Activated CD4-positive, CD25-positive, alpha-beta regulatory T cell (primary cell): ENCODE results near the gene PPDPF.

Source experiments
- DNase-seq, 4 experiments: peaks; one replicate each; lab custom pipeline; 2025; lab: John Stamatoyannopoulos, UW

Gene PPDPF

DNA sequence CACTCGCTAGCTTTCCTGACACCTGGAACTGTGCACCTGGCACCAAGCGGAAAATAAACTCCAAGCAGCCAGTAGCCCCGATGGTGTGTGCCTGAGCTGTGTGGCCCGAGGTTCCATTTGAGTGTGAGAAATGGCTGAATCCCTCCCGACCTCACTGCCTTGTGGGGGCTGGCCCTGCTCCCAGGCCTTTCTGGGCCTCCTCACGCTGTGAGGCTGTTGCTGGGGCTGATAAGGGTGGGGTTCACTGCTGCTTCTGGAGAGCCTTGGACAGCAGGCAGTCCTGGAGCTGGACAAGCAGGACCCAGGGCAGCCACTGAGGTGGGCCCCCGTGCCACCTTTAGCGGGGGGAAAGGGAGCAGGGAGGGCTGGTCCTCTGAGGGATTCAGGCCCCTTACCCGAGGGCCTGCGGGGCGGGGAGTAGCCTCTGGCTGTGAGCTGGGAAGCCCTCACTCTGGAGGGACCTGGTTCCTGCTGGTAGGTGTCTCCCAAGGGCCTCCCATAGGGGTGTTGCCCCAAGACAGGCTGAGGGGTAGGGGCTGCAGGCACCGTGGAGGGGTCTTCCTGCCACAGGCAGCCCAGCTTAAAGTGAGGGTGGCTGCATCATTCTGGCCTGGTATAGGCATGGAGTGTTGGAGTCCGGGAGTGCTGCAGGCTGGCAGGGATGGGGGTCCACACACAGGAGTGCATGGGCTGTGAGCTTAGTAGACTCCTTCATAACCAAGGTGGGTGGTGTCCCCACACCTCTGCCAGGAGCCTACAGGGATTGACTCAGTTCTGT is 1.7 kb downstream of the PPDPF start:
- no peak for DNase-seq

DNA sequence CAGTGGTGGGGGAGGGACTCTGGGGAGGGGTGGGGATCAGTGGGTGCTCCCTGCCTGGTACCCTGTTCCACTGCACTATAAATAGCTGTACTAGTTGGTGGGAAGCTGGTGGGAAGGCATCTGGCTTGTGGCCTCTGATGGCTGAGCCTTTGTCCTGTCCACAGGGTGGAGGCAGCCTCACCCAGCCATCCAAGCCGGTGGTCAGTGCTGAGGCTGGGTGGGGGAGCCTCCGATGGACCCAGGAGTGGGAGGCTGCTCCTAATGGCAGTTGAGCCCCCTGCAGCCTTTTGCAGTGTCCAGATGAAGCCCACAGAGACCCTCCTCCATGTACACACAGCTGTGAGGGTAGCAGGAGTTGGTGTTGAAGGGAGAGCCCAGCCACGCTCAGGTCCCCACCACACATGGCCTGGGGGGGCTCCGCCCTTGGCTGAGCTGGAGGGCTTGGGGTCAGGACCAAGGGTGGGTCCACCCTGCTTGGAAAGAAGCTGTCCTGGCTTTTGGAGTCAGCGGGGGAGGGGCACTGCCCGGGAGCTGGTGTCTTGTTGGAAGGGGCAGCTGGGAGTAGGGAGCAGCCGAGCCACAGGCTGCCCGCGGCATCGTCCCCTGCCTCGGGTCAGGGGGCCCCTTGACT is 2.5 kb downstream of the PPDPF start:
- no peak for DNase-seq

DNA sequence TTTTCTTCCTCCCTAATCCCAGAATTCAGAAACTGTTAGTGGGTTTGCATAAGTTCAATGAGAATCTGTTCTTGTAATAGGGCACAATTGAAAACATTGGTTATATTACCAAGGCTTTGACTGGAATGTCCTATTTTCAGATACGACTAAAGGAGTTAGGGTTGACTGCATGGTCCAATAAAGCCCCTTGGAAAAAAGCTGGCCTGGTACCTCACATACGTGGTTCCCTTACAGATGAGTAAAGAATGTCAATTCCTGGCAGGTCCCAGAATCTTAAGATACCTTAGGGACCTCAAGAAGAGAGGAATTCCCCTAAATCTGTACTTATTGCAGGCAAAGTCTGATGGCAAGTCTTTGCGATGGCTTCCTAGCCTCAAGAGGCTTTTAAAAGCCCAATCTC is 4.6 kb downstream of the PPDPF start:
- DNase-seq: no peak

DNA sequence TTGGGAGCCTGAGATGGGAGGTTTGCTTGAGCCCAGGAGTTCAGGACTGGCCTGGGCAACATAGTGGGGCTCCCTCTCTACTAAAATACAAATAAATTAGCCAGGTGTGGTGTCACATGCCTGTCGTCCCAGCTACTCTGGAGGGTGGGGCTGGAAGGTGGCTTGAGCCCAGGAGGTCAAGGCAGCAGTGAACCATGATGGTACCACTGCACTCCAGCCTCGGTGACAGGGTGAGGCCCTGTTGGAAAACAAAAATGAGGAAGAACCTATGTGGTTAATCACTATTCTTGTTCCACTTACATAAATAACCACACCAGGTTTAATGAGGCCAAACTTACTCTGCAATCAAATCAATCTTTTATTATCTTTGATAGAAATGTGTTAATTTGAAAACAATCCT is 5.4 kb downstream of the PPDPF start:
- DNase-seq: no peak

DNA sequence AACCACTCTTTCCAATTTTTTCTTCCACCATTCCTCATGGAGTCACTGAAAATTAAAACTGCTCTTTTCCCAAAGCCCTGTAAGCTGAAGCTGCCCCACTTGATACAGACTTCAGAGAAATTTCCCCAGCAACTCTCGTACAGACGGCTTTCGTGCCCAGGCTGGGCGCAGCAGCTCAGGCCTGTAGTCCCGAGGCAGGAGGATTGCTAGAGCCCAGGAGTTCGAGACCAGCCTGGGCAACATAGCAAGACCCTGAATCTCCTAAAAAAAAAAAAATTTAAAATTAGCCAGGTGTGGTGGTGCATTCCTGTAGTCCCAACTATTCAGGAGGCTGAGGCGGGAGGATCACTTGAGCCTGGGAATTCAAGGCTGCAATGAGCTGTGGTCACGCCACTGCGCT is 6.6 kb downstream of the PPDPF start:
- no peak for DNase-seq

DNA sequence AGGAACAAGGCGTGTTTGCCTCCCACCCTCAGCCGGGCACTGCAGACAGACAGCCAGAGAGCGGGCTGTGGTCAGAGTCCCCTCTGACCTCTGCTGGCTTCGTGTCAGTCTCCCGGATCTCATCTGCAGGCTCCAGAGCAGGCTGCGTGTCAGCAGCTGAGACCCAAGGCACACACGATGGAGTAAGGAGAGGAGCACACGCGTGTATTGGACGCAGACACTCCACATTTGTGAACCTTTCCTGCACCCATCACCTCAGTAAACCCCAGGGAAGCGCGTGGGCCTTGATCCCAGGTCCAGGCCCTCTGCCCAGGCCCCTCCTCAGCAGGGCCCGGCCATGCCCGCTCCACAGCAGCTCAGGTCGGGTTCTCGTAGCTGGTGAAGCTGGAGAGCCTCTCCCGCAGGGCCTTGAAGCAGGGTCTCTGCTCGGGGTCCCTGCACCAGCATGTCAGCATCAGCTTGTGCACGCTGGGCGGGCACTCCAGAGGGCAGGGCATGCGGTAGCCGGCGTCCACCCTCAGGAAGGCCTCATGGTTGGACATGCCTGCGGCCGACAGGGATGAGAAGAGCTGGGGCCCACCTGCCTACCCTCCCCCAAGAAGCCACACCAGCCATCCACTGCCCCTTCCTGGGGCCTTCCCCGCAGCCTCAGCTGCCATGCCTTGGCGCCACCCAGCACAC is 8.8 kb downstream of the PPDPF start:
- no peak for DNase-seq

DNA sequence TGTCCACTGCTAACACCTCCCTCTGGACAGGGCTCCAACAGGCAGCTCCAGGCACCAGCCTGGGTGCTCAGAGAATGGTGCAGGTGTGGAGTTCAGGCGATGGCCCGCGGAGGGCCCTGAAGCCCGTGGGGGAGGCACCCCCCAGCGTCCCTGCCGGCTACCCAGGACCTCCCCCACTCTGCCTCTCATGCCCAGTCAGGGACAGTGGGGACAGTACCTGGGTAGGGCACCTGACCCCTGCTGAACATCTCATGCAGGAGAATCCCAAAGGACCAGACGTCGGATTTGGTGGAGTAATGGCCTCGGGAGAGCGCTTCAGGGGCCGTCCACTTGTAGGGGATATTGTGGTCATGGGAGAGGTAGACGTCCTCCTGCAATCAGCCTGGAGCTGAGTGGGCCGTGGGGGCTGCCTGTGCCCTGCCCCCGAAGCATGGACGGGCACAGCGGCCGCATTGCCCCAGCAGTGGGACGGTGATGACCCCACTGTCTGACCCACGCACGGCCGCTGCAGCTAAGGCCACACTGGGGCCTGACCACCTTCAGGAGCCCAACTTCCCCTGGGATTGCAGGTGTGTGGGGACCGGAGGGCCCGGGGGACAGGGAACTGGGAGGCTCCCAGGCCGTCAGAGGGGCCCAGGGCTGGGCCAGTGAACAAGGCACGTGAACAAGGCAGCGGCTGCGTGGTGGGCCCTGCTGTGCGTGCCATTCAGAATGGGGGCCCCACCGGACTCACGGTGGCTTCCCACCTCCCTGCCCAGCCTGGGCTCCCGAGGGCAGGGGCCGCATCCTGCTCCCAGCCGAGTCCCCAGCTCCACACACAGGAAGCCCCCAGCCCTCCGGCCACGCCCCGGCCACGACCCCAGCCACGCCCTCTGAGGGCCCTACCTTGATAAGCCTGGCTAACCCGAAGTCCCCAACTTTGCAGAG is 9.6 kb downstream of the PPDPF start:
- no peak for DNase-seq

DNA sequence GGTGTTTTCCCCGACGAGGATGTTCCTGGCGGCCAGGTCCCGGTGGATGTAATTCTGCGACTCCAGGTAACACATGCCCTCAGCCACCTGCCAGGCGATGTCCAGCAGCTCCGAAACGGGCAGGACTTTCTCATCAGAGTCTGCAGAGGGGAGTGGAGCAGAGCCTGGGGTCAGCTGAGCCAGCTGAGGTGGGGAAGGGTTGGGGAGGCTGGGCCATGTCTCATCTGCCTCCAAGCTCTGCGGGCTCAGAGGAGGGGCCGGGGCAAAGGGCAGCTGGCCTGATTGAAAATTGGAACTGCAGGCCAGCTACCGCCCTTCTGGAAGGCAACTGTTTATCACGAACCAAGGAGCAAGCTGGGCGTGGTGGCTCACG is 10.2 kb downstream of the PPDPF start:
- DNase-seq: no peak

DNA sequence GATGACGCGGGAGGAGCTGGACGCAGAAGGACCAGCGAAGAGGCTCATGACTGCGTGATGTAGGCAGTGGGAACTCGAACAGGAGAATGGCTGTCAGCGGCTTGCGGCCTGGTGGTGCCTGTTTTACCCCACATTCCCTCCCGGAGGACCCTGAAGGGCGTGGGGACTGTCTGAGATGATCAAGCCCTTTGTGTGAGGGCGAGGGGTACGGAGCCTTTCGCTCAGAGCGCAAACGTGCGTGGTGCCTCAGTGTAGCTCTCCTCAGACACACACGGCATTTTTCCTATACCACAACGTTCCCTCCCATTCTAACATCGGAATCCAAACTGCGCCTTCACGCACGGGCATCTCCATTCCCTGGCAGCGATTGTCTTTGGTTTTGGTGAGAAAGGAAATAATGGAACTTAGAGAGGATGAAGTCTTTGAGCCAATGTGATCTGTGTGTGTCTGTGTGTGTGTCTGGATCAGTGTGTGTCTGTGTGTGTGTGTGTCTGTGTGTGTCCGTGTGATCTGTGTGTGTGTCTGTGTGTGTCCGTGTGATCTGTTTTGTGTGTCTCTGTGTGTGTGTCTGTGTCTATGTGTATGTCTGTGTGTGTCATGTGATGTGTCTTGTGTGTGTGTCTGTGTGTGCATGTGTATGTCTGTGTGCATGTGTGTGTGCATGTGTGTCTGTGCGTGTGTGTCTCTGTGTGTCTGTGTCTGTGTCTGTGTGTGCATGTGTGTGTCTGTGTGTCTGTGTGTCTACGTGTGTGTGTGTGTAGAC is 11.3 kb downstream of the PPDPF start:
- no peak for DNase-seq

DNA sequence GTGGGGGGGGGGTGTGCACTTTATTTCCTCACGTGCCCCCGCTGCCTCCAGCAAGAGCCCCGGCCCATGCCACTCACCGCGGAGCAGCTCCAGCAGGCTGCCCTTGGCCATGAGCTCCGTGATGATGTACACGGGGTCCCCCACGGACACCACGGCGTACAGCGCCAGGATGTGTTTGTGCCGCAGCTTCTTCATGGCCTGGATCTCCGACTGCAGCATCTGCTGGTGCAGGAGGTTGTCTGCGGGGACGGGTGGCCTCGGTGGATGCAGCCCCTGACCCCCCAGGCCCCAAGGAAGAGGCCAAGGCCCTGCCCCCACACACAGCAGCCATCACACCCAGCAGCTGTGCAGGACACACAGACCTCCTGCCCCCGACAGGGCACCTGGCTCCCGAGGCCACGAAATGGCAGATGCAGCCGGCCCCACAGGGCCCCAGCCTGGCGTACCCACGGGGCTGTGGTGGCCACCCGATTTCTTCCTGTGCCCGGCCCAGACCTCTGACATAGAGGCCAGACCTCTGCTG is 11.9 kb downstream of the PPDPF start:
- no peak for DNase-seq

DNA sequence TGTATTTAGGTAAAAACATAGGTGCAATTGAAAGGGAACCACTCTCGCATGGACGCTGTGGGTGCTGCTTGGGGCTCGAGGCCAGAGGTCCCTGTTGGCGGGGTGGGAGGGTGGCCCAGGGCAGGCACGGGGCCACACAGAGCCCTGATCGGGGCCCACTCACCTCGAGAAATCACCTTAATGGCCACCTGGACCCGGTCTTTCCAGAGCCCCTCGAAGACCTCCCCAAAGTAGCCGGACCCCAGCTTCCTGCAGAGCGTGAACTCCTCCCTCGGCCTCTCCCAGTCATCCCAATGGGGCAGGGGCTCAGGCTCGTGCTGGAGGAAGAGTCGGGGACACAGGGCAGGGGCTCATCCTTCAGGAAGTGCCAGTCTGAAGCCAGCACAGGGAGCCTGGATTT is 12.8 kb downstream of the PPDPF start:
- DNase-seq: no peak

DNA sequence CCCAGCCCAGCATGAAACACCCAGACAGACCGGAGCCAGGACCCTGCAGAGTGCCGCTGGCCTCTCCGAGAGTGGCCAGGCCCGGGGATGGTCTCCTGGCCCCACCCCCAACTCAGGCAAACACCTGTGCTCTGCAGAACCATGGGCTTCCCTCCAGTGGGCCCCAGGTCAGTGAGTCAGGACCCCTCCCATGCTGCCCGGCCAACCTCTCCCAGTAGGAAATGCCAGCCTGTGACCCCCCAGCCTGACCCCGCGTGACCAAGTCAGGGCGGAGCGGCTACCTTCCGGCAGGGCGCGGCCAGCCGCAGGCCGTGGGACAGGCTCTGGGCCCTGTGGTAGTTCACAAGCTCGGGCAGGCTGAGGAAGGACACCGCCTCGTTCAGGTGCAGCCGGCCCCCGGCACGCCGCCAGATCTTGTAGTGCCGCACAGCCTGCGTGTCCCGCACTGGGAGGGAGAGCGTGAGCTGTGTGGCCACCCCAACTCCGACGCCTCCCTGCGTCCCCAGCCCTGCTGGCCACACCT is 13.4 kb downstream of the PPDPF start:
- DNase-seq: no peak

DNA sequence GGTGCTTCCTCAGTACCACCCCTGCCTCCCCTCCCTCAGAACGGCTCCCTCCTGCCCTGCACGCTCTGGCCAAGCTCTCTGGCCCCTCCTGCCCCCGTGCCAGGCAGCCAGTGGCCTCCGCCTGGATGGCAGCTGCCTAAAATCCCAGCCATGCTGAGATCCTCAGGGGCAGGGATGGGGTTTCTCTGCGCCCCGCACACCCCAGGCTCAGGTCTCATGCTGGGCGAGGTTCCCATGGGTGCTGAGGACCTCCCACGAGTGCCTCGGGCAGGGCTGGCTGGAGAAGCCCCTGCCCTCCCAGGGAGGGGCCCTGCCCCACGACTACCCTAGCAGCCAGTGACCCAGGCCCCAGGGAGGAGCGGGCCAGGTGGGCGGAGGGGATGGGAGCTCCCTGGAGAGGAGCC is 13.9 kb downstream of the PPDPF start:
- DNase-seq: no peak

DNA sequence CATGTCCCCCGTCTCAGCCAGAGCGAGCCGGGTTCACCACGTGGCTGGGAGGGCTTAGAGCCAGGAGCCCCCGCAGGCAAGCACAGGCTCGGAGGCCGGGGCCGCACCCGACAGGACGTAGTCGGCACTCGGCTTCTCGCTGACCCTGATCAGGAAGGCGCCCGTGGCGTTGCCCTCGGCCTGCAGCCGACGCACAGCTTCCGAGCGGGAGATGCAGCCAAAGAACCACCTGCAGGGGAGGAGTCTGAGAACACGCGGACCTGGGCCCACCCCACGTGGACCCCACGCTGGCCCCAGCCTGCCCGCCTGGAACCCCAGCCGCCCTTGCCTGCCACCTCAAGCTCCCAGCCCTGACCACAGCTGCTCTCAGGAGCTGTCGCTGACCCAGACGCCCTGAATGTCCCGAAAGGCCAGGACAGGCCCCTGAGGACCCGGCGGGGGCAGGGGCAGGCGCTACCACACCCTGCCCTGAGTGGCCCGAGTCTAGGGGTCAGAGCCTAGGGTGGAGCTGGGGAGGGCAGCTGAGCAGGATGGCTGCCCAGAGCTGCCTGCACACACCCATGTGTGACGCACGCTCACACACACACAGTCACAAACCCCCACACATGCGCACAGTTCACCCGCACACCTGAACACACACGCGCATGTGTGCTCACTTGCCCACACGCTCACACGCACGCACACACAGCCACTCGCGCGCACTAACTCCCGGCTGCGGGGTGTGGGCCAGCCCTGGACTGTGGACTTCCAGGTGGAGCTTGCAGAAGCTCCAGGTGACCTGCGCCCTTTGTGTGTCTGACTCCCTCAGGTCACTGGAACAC is 14.5 kb downstream of the PPDPF start:
- DNase-seq: no peak

DNA sequence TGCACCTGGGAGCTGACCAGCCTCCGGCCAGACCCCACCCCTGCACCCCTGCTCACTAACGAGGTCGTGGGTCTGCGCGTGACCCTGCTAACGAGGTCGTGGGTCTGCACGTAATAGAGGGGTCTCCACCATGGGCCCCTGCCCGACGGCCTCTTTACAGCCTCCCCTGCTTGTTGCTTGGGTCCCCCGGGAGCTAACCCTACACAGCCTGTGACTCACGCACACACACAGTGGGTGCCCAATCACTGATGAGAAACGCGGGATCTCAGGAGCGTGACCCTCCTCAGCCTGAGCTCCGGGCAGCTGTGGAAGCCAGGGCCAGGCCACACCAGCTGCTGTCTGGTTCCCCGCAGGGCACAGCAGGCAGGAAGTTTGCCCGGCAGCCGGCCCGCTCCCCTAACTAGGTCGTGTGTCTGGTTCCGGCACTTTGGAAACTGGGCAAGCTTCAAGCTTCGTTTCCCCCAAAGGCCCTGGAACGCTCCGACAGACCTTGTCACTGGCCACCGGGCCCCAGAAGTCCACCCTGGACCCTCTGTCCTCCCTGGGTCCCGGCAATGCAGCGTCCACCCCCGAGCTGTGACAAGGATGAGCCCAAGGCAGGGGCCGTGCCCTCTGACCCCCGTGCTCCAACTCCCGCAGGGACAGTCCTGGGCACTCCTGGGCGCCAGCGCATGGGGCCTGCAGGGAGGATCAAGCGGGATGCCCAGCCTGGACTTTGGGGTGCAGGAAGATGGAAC is 15.8 kb downstream of the PPDPF start:
- no peak for DNase-seq

DNA sequence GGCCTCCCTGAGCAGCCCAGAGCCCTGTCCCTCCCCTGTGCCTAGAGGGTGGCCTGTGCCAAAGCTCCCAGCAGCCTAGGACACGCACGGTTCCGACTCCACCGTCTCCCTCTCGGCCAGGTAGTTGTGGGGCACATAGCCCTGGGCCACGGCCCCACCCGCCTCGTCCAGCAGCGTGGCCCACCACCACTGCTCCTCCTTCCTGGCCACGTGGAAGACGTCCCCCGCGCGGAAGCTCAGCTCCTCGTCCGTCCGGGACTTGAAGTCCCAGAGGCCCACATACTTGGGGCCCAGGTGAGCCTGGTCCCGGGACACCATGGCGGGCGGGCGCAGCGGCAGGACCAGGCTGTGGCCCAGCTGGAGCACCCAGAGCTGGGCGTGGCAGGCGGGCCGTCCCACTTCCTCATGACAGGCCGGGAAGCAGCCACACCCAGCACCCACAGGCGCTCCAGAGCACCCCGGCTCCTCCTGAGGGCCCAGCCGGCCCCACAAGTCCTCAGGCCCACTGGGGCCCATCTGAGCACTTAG is 16.5 kb downstream of the PPDPF start, which contains the start of gene PTK6:
PTK6 (minus strand) TSS at position 380 of the 528 bp plus-strand sequence; CDS start at position 318, 62 bp downstream.
- no peak for DNase-seq

DNA sequence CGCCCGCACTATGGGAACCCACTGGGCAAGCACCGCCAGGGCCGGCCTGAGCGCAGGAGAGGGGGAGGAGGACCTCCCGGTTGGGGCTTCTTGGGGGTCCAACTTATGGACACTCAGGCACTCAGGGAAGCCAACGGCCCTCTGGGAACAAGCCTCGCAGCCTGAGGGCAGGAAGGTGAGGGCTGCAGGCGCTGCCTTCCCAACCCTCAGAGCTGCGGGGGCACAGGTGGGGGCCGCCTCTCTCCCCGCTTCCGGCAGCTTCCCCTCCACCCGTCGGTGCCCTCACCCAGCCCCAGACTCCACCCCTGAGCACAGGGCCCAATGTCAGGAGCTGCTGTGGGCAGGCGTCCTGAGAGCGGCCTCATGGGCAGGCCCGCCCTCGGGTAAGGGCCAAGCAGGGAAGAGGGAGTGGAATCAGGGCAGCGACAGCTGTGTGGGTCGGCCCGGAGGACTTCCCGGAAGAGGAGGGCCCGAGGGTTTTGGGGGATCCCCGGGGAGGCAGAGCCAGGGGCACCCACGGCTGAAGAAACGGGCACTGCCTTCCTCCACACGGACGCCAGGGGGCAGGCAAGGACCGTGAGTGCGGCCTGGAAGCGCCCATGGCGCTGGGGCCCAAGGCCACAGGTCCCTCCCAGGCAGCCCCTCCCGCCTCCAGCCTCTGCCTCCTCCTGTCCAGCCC is 17.1 kb downstream of the PPDPF start:
- DNase-seq: peak; percentile 82 to 90 (median 86)
